ENCODE measurements around the gene RIMKLA.

DNA sequence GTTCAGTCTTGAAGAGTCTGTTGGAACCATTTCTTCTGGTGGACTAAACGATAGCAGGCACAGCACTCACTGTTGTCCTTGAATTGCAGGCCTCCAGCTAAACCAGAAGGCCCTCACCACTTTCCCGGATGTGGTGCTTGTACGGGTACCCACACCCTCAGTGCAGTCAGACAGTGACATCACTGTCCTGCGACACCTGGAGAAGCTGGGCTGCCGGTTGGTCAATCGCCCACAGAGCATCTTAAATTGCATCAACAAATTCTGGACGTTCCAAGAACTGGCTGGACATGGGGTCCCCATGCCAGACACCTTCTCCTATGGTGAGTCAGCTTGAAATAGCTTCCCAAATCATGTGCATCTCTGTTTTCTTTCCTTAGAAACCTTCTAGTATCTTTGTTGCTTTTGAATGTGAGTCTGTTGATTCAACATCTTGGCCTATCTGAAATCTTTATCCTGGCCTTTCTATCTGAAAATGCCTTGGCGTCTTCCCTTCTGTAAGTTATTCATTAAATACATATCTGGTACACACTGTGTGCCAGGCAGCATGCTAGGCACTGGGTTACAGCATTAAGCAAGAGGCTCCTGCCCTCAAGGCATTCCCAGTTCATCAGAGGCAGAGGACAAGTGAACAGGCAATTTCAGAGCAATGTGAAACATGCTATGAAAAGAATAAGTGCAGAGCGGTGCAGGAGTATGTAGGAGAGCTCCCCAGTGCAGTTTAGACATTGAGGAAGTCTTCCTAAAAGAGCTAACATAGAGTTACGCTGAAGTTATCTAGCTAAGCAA lies 18.9 kb downstream of the RIMKLA start:
- TF ChIP-seq, protein P1, sequence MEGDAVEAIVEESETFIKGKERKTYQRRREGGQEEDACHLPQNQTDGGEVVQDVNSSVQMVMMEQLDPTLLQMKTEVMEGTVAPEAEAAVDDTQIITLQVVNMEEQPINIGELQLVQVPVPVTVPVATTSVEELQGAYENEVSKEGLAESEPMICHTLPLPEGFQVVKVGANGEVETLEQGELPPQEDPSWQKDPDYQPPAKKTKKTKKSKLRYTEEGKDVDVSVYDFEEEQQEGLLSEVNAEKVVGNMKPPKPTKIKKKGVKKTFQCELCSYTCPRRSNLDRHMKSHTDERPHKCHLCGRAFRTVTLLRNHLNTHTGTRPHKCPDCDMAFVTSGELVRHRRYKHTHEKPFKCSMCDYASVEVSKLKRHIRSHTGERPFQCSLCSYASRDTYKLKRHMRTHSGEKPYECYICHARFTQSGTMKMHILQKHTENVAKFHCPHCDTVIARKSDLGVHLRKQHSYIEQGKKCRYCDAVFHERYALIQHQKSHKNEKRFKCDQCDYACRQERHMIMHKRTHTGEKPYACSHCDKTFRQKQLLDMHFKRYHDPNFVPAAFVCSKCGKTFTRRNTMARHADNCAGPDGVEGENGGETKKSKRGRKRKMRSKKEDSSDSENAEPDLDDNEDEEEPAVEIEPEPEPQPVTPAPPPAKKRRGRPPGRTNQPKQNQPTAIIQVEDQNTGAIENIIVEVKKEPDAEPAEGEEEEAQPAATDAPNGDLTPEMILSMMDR (IDR thresholded peaks at IDR 0.05) = no peak
- TF ChIP-seq EZH2 (IDR thresholded peaks at IDR 0.05; ENCODE audit: borderline replicate concordance, insufficient read depth, low read depth, low read length, poor library complexity, severe bottlenecking) = no peak
